ENCODE data around the gene CT45A9. TPM values are rescaled to one million over a fixed set of nuclear protein-coding genes. Genes with fewer than 3 reads are reported as not detected.
"Not testable (repeated sequence)": the region's sequence is repeated elsewhere in the genome, so short reads cannot be mapped to it uniquely, and the experiment has no call there.

The CT45A9 gene
- not detected for total RNA-seq
- polyA plus RNA-seq: not detected
- long read RNA-seq, donor 1: 0 reads
- long read RNA-seq, donor 2: 0 reads

GRCh38 chrX:135871712-135872111, at the start of gene CT45A9:
Gene CT45A9 (minus strand): TSS chrX:135871812. CDS start chrX:135868061, 3,751 bp downstream.
- intact Hi-C loops (cut with DNase I); H3K4me3 ChIP-seq (ENCODE audit: low read length in 2 of 2); DNase-seq; H3K36me3 ChIP-seq (ENCODE audit: control insufficient read depth in 1 of 2, insufficient read depth in 2 of 2, low read length in 1 of 2); H3K27me3 ChIP-seq (ENCODE audit: control insufficient read depth in 1 of 2, insufficient read depth in 2 of 2, low read length in 1 of 2); ATAC-seq (ENCODE audit: low FRiP score); H3K27ac ChIP-seq (ENCODE audit: low read depth in 1 of 2, low read length in 2 of 2); H3K4me1 ChIP-seq (ENCODE audit: control insufficient read depth in 1 of 2, insufficient read depth in 2 of 2, low read length in 2 of 2); H3K9me3 ChIP-seq (ENCODE audit: control insufficient read depth, low read length): not testable (repeated sequence)
- WGBS, 2 donors: no CpG with 5 or more reads among the region's 17 CpGs

DNA sequence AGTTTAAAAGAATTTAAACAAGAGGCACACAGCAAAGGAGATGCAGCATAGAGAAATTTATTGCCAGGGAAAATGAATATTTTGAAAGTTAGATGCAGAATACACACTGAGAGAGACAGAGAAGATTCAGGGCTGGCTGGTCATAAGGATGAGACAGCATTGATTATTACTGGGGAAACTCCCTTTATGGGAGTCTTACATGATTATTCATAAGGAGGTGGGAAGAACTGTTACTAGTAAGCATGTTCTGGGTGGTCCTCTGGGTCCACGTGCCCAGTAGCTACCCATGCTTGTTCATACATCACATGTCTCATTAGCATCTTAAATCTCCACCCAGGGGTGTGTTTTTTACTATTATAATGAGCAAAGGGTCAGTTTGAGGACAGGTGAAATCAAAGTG, 48.9 kb upstream of the CT45A9 start:
- WGBS, 2 donors: 36 to 47% methylated on average over 1 of the region's 1 CpG

DNA sequence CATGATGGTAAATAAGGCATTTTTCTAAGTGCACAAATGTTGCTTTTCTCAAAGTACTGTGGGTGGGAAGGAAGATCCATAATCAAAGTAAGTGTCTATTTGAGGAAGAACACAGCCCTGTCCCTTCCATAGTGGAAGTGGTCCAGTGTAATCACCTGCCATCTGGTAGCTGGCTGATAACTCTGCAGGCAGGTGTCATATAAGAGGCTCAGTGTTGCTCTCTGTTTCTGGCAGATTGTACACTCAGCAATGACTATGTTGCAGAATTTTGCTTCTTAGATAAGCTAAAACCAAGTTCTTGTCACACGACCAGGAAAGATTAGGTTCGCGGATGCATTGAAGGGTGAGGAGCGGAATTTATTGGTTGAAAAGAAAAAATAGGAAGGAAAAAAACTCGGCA, 42.8 kb upstream of the CT45A9 start:
- ATAC-seq (ENCODE audit: low FRiP score) (no peak), DNase-seq (no peak)
- Histone ChIP-seq H3K9me3 (ENCODE audit: control insufficient read depth, low read length) (no peaks in the 10 kb centered on the region), H3K4me3 (ENCODE audit: low read length in 2 of 2) (no peak overlapping the region), H3K4me1 (ENCODE audit: control insufficient read depth in 1 of 2, insufficient read depth in 2 of 2, low read length in 2 of 2) (no peaks in the 10 kb centered on the region), H3K27me3 (ENCODE audit: control insufficient read depth in 1 of 2, insufficient read depth in 2 of 2, low read length in 1 of 2) (peaks cover 0 to 6% of the 10 kb centered on the region in 2 donors), H3K27ac (ENCODE audit: low read depth in 1 of 2, low read length in 2 of 2) (no peak overlapping the region), H3K36me3 (ENCODE audit: control insufficient read depth in 1 of 2, insufficient read depth in 2 of 2, low read length in 1 of 2) (no peaks in the 10 kb centered on the region)
- intact Hi-C loops (cut with DNase I): no loop called here
- 81 to 86% methylated on average over 5 of the region's 5 CpGs for WGBS, 2 donors

More for the DNA sequence above, 48.9 kb upstream of the CT45A9 start:
- H3K27ac ChIP-seq (ENCODE audit: low read depth in 1 of 2, low read length in 2 of 2); H3K4me1 ChIP-seq (ENCODE audit: control insufficient read depth in 1 of 2, insufficient read depth in 2 of 2, low read length in 2 of 2); H3K9me3 ChIP-seq (ENCODE audit: control insufficient read depth, low read length); H3K27me3 ChIP-seq (ENCODE audit: control insufficient read depth in 1 of 2, insufficient read depth in 2 of 2, low read length in 1 of 2); H3K36me3 ChIP-seq (ENCODE audit: control insufficient read depth in 1 of 2, insufficient read depth in 2 of 2, low read length in 1 of 2); DNase-seq; ATAC-seq (ENCODE audit: low FRiP score); H3K4me3 ChIP-seq (ENCODE audit: low read length in 2 of 2); intact Hi-C loops (cut with DNase I): not testable (repeated sequence)

- Histone ChIP-seq H3K36me3 (ENCODE audit: control insufficient read depth in 1 of 2, insufficient read depth in 2 of 2, low read length in 1 of 2) (no peaks in the 10 kb centered on the region), H3K4me3 (ENCODE audit: low read length in 2 of 2) (no peak overlapping the region), H3K27ac (ENCODE audit: low read depth in 1 of 2, low read length in 2 of 2) (no peak overlapping the region), H3K27me3 (ENCODE audit: control insufficient read depth in 1 of 2, insufficient read depth in 2 of 2, low read length in 1 of 2) (peaks cover 0 to 9% of the 10 kb centered on the region in 2 donors), H3K4me1 (ENCODE audit: control insufficient read depth in 1 of 2, insufficient read depth in 2 of 2, low read length in 2 of 2) (no peaks in the 10 kb centered on the region), H3K9me3 (ENCODE audit: control insufficient read depth, low read length) (no peaks in the 10 kb centered on the region)
- 60 to 73% methylated on average over 5 of the region's 5 CpGs for WGBS, 2 donors
- ATAC-seq (ENCODE audit: low FRiP score) (no peak), DNase-seq (no peak)
- intact Hi-C loops (cut with DNase I): no loop called here
Measured at GRCh38 chrX:135910251-135910650, 38.6 kb upstream of the CT45A9 start.

GRCh38 chrX:135893294-135893817, 21.7 kb upstream of the CT45A9 start, which contains the start of the genes CT45A10 and SAGE1:
Gene CT45A10 (minus strand): TSS chrX:135893444. CDS start chrX:135885344, 8,100 bp downstream.
Gene SAGE1 (plus strand): TSS chrX:135893716. CDS start chrX:135896243, 2,527 bp downstream.
- no peaks in the 10 kb centered on the region for H3K36me3 ChIP-seq (ENCODE audit: control insufficient read depth in 1 of 2, insufficient read depth in 2 of 2, low read length in 1 of 2)
- no peaks in the 10 kb centered on the region for H3K4me1 ChIP-seq (ENCODE audit: control insufficient read depth in 1 of 2, insufficient read depth in 2 of 2, low read length in 2 of 2)
- H3K27ac ChIP-seq (ENCODE audit: low read depth in 1 of 2, low read length in 2 of 2): no peak within 1 kb of the TSS
- no peak for ATAC-seq (ENCODE audit: low FRiP score)
- no peak within 1 kb of the TSS for H3K4me3 ChIP-seq (ENCODE audit: low read length in 2 of 2)
- H3K27me3 ChIP-seq (ENCODE audit: control insufficient read depth in 1 of 2, insufficient read depth in 2 of 2, low read length in 1 of 2): no peaks in the 10 kb centered on the region
- intact Hi-C loops (cut with DNase I): no loop called here
- 76 to 90% methylated on average over 22 of the region's 22 CpGs for WGBS, 2 donors
- no peaks in the 10 kb centered on the region for H3K9me3 ChIP-seq (ENCODE audit: control insufficient read depth, low read length)
- no peak for DNase-seq

- H3K27me3 ChIP-seq (ENCODE audit: control insufficient read depth in 1 of 2, insufficient read depth in 2 of 2, low read length in 1 of 2): no peaks in the 10 kb centered on the region
- ATAC-seq (ENCODE audit: low FRiP score) (no peak), DNase-seq (no peak)
- intact Hi-C loops (cut with DNase I): no loop called here
- no peak overlapping the region for H3K27ac ChIP-seq (ENCODE audit: low read depth in 1 of 2, low read length in 2 of 2)
- 86 to 89% methylated on average over 11 of the region's 11 CpGs for WGBS, 2 donors
- H3K36me3 ChIP-seq (ENCODE audit: control insufficient read depth in 1 of 2, insufficient read depth in 2 of 2, low read length in 1 of 2): no peaks in the 10 kb centered on the region
- H3K4me1 ChIP-seq (ENCODE audit: control insufficient read depth in 1 of 2, insufficient read depth in 2 of 2, low read length in 2 of 2): no peaks in the 10 kb centered on the region
- H3K9me3 ChIP-seq (ENCODE audit: control insufficient read depth, low read length): no peaks in the 10 kb centered on the region
- no peak overlapping the region for H3K4me3 ChIP-seq (ENCODE audit: low read length in 2 of 2)
Measured at GRCh38 chrX:135892781-135893180, 21.2 kb upstream of the CT45A9 start.

DNA sequence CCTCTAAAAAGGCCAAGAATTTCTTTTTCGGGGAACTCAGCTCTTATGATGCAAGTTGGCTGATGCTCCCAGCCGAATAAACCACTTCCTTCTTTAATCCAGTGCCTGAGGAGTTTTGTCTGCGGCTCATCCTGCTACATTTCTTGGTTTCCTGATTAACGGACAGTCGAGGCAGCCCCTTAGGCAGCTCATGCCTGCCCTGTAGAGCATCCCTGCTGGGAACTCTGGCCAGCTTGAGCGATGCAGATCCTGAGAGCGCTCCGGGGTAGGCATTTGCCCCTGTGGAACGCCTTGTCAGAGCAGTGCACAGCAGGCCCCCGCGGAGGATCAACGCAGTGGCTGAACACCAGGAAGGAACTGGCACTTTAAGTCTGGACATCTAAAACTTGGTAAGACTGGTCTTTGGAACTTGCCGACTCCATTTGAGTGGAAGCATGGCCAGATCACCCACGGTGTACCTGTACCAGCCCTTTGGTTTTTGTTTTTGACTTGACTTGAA, 18.5 kb upstream of the CT45A9 start:
- no peaks in the 10 kb centered on the region for H3K4me1 ChIP-seq (ENCODE audit: control insufficient read depth in 1 of 2, insufficient read depth in 2 of 2, low read length in 2 of 2)
- DNase-seq: peak in 1 of 2 donors; percentile 33
- no peak for ATAC-seq (ENCODE audit: low FRiP score)
- no peaks in the 10 kb centered on the region for H3K27me3 ChIP-seq (ENCODE audit: control insufficient read depth in 1 of 2, insufficient read depth in 2 of 2, low read length in 1 of 2)
- intact Hi-C loops (cut with DNase I): no loop called here
- no peak overlapping the region for H3K4me3 ChIP-seq (ENCODE audit: low read length in 2 of 2)
- H3K27ac ChIP-seq (ENCODE audit: low read depth in 1 of 2, low read length in 2 of 2): no peak overlapping the region
- no peaks in the 10 kb centered on the region for H3K9me3 ChIP-seq (ENCODE audit: control insufficient read depth, low read length)
- no peaks in the 10 kb centered on the region for H3K36me3 ChIP-seq (ENCODE audit: control insufficient read depth in 1 of 2, insufficient read depth in 2 of 2, low read length in 1 of 2)
- WGBS, 2 donors: 86 to 89% methylated on average over 14 of the region's 14 CpGs

GRCh38 chrX:135888976-135889375, 17.4 kb upstream of the CT45A9 start:
- intact Hi-C loops (cut with DNase I); H3K4me3 ChIP-seq (ENCODE audit: low read length in 2 of 2); H3K4me1 ChIP-seq (ENCODE audit: control insufficient read depth in 1 of 2, insufficient read depth in 2 of 2, low read length in 2 of 2); H3K27me3 ChIP-seq (ENCODE audit: control insufficient read depth in 1 of 2, insufficient read depth in 2 of 2, low read length in 1 of 2); H3K36me3 ChIP-seq (ENCODE audit: control insufficient read depth in 1 of 2, insufficient read depth in 2 of 2, low read length in 1 of 2); ATAC-seq (ENCODE audit: low FRiP score); H3K27ac ChIP-seq (ENCODE audit: low read depth in 1 of 2, low read length in 2 of 2); H3K9me3 ChIP-seq (ENCODE audit: control insufficient read depth, low read length): not testable (repeated sequence)
- WGBS, 2 donors: 76 to 77% methylated on average over 12 to 14 of the region's 15 CpGs
- DNase-seq: peak in 1 of 2 donors; percentile 49

GRCh38 chrX:135888230-135888629, 16.6 kb upstream of the CT45A9 start:
- H3K36me3 ChIP-seq (ENCODE audit: control insufficient read depth in 1 of 2, insufficient read depth in 2 of 2, low read length in 1 of 2); H3K4me3 ChIP-seq (ENCODE audit: low read length in 2 of 2); H3K27ac ChIP-seq (ENCODE audit: low read depth in 1 of 2, low read length in 2 of 2); ATAC-seq (ENCODE audit: low FRiP score); H3K27me3 ChIP-seq (ENCODE audit: control insufficient read depth in 1 of 2, insufficient read depth in 2 of 2, low read length in 1 of 2); H3K9me3 ChIP-seq (ENCODE audit: control insufficient read depth, low read length); intact Hi-C loops (cut with DNase I); H3K4me1 ChIP-seq (ENCODE audit: control insufficient read depth in 1 of 2, insufficient read depth in 2 of 2, low read length in 2 of 2): not testable (repeated sequence)
- peak in 1 of 2 donors; percentile 59 for DNase-seq
- 86 to 93% methylated on average over 10 of the region's 18 CpGs for WGBS, 2 donors
